Peyer's patch (tissue), 4 donors: ENCODE measurements around the gene PI16. TPM values are rescaled to one million over a fixed set of nuclear protein-coding genes. Genes with fewer than 3 reads are reported as not detected.

Experiments
- DNase-seq, 3 donors: peaks; one replicate each; pipeline ENCODE4 v3.0.0-alpha.2; 2017 to 2019
- H3K27ac ChIP-seq, 4 donors: fragments of 200-600 bp; sonication (generic); one replicate each; pipeline ENCODE4 v1.5.1; 2016 to 2019
- H3K27me3 ChIP-seq, 2 donors: fragments of 200-600 bp; sonication (generic); one replicate each; pipeline ENCODE4 v1.5.1; 2019
- H3K36me3 ChIP-seq, 3 donors: fragments of 200-600 bp; sonication (generic); one replicate each; pipeline ENCODE4 v1.5.1; 2016 to 2019
- H3K4me1 ChIP-seq, 4 donors: fragments of 200-600 bp; sonication (generic); one replicate each; pipeline ENCODE4 v1.5.1; 2016 to 2019
- H3K4me3 ChIP-seq, 4 donors: fragments of 200-600 bp; sonication (generic); 1 replicate in 3 of 4; 2 replicates in 1 of 4; pipeline ENCODE4 v1.5.1; 2016 to 2019; ENCODE audit warnings: mild to moderate bottlenecking in 1 of 4
- H3K9me3 ChIP-seq, 4 donors: fragments of 200-600 bp; sonication (generic); one replicate each; pipeline ENCODE4 v1.5.1; 2016 to 2019; ENCODE audit warnings: mild to moderate bottlenecking in 1 of 4
- POLR2A ChIP-seq, 2 donors: fragments of 450-650 bp; IDR thresholded peaks; one replicate each; pipeline ENCODE4 v1.5.1; 2017; ENCODE audit warnings: antibody characterized with exemption in 2 of 2, mild to moderate bottlenecking in 2 of 2, moderate library complexity in 2 of 2
- total RNA-seq, 4 donors: library from RNA; depleted of rRNA; stranded (reverse); fragments of >200 nt; gene quantifications; one replicate each; pipeline ENCODE4 v1.1.0, GENCODE V29; 2016
- TF ChIP-seq, protein P1 (sequence below), 6 experiments: fragments of 450-650 bp in 4 of 6; fragments of 200-600 bp in 2 of 6; sonication (generic) in 1 of 6; IDR thresholded peaks; one replicate each; pipeline ENCODE4 v1.5.1; 2017 to 2019; ENCODE audit warnings: antibody characterized with exemption in 6 of 6, mild to moderate bottlenecking in 3 of 6, moderate library complexity in 1 of 6

PI16 gene
- total RNA-seq, 4 donors from 2014 or later, result 1.5 to 6.2 TPM; not detected in 2

GRCh38 chr6:37007340-37008043, 53.0 kb downstream of the PI16 start:
- TF ChIP-seq POLR2A (IDR thresholded peaks at IDR 0.05), result no peak
- TF ChIP-seq, protein P1, sequence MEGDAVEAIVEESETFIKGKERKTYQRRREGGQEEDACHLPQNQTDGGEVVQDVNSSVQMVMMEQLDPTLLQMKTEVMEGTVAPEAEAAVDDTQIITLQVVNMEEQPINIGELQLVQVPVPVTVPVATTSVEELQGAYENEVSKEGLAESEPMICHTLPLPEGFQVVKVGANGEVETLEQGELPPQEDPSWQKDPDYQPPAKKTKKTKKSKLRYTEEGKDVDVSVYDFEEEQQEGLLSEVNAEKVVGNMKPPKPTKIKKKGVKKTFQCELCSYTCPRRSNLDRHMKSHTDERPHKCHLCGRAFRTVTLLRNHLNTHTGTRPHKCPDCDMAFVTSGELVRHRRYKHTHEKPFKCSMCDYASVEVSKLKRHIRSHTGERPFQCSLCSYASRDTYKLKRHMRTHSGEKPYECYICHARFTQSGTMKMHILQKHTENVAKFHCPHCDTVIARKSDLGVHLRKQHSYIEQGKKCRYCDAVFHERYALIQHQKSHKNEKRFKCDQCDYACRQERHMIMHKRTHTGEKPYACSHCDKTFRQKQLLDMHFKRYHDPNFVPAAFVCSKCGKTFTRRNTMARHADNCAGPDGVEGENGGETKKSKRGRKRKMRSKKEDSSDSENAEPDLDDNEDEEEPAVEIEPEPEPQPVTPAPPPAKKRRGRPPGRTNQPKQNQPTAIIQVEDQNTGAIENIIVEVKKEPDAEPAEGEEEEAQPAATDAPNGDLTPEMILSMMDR (IDR thresholded peaks at IDR 0.05), result no peak
- Histone ChIP-seq H3K27ac (peak overlapping the region in 3 of 4 donors; percentile 48 to 85 (median 54)), H3K36me3 (no peaks in the 10 kb centered on the region), H3K9me3 (no peaks in the 10 kb centered on the region), H3K4me3 (peak overlapping the region; percentile 37 to 49 (median 42)), H3K4me1 (no peaks in the 10 kb centered on the region), H3K27me3 (no peaks in the 10 kb centered on the region)
- DNase-seq, result peak in 2 of 3 donors; percentile 66 to 69

GRCh38 chr6:37008484-37009465, 54.2 kb downstream of the PI16 start:
- H3K4me3 ChIP-seq, result peak overlapping the region in 2 of 4 donors; percentile 10 to 49
- no peaks in the 10 kb centered on the region for H3K27me3 ChIP-seq
- H3K4me1 ChIP-seq, result no peaks in the 10 kb centered on the region
- no peaks in the 10 kb centered on the region for H3K36me3 ChIP-seq
- H3K9me3 ChIP-seq, result no peaks in the 10 kb centered on the region
- peak overlapping the region in 3 of 4 donors; percentile 3 to 85 (median 54) for H3K27ac ChIP-seq
- DNase-seq, result no peak
- no peak for TF ChIP-seq POLR2A (IDR thresholded peaks at IDR 0.05)
- TF ChIP-seq, protein P1 (IDR thresholded peaks at IDR 0.05), result no peak

- no peaks in the 10 kb centered on the region for H3K9me3 ChIP-seq
- DNase-seq, result no peak
- no peak overlapping the region for H3K4me3 ChIP-seq
- no peak overlapping the region for H3K27ac ChIP-seq
- TF ChIP-seq, protein P1 (IDR thresholded peaks at IDR 0.05), result no peak
- no peak for TF ChIP-seq POLR2A (IDR thresholded peaks at IDR 0.05)
- no peaks in the 10 kb centered on the region for H3K36me3 ChIP-seq
- no peaks in the 10 kb centered on the region for H3K27me3 ChIP-seq
- H3K4me1 ChIP-seq, result no peaks in the 10 kb centered on the region
Measured at GRCh38 chr6:37010402-37010892, 55.9 kb downstream of the PI16 start.

GRCh38 chr6:37011656-37012378, 57.3 kb downstream of the PI16 start:
- Histone ChIP-seq H3K27me3 (no peaks in the 10 kb centered on the region), H3K9me3 (no peaks in the 10 kb centered on the region), H3K4me1 (no peaks in the 10 kb centered on the region), H3K4me3 (no peak overlapping the region), H3K27ac (no peak overlapping the region), H3K36me3 (no peaks in the 10 kb centered on the region)
- TF ChIP-seq POLR2A (IDR thresholded peaks at IDR 0.05), result no peak
- TF ChIP-seq, protein P1 (IDR thresholded peaks at IDR 0.05), result no peak
- DNase-seq, result no peak
